PFSK-1 (cell line): ENCODE measurements around the gene UFL1.

Experiments
- FOXP2 ChIP-seq: optimal IDR thresholded peaks from 2 replicates; pipeline ENCODE3; 2011; ENCODE audit warnings: borderline replicate concordance, control low read depth, inconsistent platforms; ENCODE audit not compliant: insufficient read depth; ENCODE audit errors: extremely low read length, extremely low read depth
- POLR2AphosphoS5 ChIP-seq: IDR thresholded peaks from 2 replicates; pipeline ENCODE4 v1.6.1; 2012; ENCODE audit warnings: low read depth, mild to moderate bottlenecking, control low read depth, low read length, moderate library complexity
- REST ChIP-seq, 2 experiments: IDR thresholded peaks; 2 replicates each; pipeline versions ENCODE4 v1.6.1 to v1.8.0; 2011 to 2012; ENCODE audit warnings: low read depth in 2 of 2, low read length in 2 of 2, control low read depth in 1 of 2, inconsistent platforms in 1 of 2, mild to moderate bottlenecking in 1 of 2, moderate library complexity in 1 of 2; ENCODE audit not compliant: insufficient read depth in 1 of 2
- SIN3A ChIP-seq: IDR thresholded peaks from 2 replicates; pipeline ENCODE4 v1.6.1; 2012; ENCODE audit warnings: mild to moderate bottlenecking, low read length, moderate library complexity, borderline replicate concordance; ENCODE audit not compliant: insufficient read depth
- TAF1 ChIP-seq: IDR thresholded peaks from 2 replicates; pipeline ENCODE4 v1.6.1; 2012; ENCODE audit warnings: low read length, control low read depth, borderline replicate concordance; ENCODE audit not compliant: insufficient read depth

- no peak for TF ChIP-seq REST (IDR thresholded peaks at IDR 0.05; ENCODE audit: insufficient read depth in 1 of 2, low read depth in 2 of 2, low read length in 2 of 2)
- TF ChIP-seq TAF1 = no peak
- TF ChIP-seq POLR2AphosphoS5 = no peak
- no peak for TF ChIP-seq SIN3A
- TF ChIP-seq FOXP2 = no peak
These were observed 29.7 kb upstream of the UFL1 start for GRCh38 chr6:96491926-96492325.
